Vagina (tissue), 2 donors: ENCODE measurements around the gene XPO4. TPM values are rescaled to one million over a fixed set of nuclear protein-coding genes. Genes with fewer than 3 reads are reported as not detected.
"Not testable (repeated sequence)": the region's sequence is repeated elsewhere in the genome, so short reads cannot be mapped to it uniquely, and the experiment has no call there.

Experiments used
- DNase-seq, 2 donors: peaks; one replicate each; pipeline ENCODE4 v3.0.0-alpha.2; 2017; ENCODE audit errors: extremely low spot score in 2 of 2
- H3K27ac ChIP-seq: fragments of 200-600 bp; sonication (generic); one replicate; pipeline ENCODE4 v1.5.1; 2019
- H3K27me3 ChIP-seq: fragments of 200-600 bp; sonication (generic); one replicate; pipeline ENCODE4 v1.5.1; 2019
- H3K36me3 ChIP-seq, 2 donors: fragments of 200-600 bp; sonication (generic); one replicate each; pipeline ENCODE4 v1.5.1; 2017 to 2019
- H3K4me1 ChIP-seq: fragments of 200-600 bp; sonication (generic); one replicate; pipeline ENCODE4 v1.5.1; 2019
- H3K4me3 ChIP-seq, 2 donors: fragments of 200-600 bp; sonication (generic); 1 replicate in 1 of 2; 2 replicates in 1 of 2; pipeline ENCODE4 v1.5.1; 2016 to 2019
- H3K9me3 ChIP-seq: fragments of 200-600 bp; sonication (generic); one replicate; pipeline ENCODE4 v1.5.1; 2019
- POLR2A ChIP-seq, 2 donors: fragments of 450-650 bp; IDR thresholded peaks; one replicate each; pipeline ENCODE4 v1.6.1; 2017; ENCODE audit warnings: antibody characterized with exemption in 2 of 2, mild to moderate bottlenecking in 2 of 2, moderate library complexity in 2 of 2
- POLR2AphosphoS5 ChIP-seq, 2 donors: sonication (generic); formaldehyde crosslinking; IDR thresholded peaks; one replicate each; pipeline ENCODE4 v1.9.0; 2017; ENCODE audit warnings: antibody characterized with exemption in 2 of 2, mild to moderate bottlenecking in 2 of 2, low read depth in 1 of 2; ENCODE audit not compliant: insufficient read depth in 1 of 2
- intact Hi-C: fragments of 100-400 bp; cut with DNase I; formaldehyde crosslinking; loops from one replicate; pipeline ENCODE4 v1.15.1; 2023
- total RNA-seq: library from RNA; depleted of rRNA; stranded (reverse); fragments of >200 nt; gene quantifications from one replicate; pipeline ENCODE4 v1.2.3, GENCODE V29; 2016
- TF ChIP-seq, protein P1 (sequence below), 3 experiments: fragments of 450-650 bp in 2 of 3; fragments of 200-600 bp in 1 of 3; sonication (generic) in 1 of 3; IDR thresholded peaks; one replicate each; pipeline ENCODE4 v1.5.1; 2017 to 2019; ENCODE audit warnings: antibody characterized with exemption in 3 of 3, mild to moderate bottlenecking in 2 of 3, moderate library complexity in 2 of 3

The XPO4 gene
- total RNA-seq, 1 donor from 2014 or later = 17.7 TPM

- H3K4me3 ChIP-seq = no peak overlapping the region
- no peaks in the 10 kb centered on the region for H3K36me3 ChIP-seq
- H3K4me1 ChIP-seq = peaks cover 25% of the 10 kb centered on the region
- TF ChIP-seq POLR2AphosphoS5 (IDR thresholded peaks at IDR 0.05; ENCODE audit: insufficient read depth in 1 of 2, low read depth in 1 of 2) (no peak), POLR2A (IDR thresholded peaks at IDR 0.05) (no peak)
- TF ChIP-seq, protein P1, sequence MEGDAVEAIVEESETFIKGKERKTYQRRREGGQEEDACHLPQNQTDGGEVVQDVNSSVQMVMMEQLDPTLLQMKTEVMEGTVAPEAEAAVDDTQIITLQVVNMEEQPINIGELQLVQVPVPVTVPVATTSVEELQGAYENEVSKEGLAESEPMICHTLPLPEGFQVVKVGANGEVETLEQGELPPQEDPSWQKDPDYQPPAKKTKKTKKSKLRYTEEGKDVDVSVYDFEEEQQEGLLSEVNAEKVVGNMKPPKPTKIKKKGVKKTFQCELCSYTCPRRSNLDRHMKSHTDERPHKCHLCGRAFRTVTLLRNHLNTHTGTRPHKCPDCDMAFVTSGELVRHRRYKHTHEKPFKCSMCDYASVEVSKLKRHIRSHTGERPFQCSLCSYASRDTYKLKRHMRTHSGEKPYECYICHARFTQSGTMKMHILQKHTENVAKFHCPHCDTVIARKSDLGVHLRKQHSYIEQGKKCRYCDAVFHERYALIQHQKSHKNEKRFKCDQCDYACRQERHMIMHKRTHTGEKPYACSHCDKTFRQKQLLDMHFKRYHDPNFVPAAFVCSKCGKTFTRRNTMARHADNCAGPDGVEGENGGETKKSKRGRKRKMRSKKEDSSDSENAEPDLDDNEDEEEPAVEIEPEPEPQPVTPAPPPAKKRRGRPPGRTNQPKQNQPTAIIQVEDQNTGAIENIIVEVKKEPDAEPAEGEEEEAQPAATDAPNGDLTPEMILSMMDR (IDR thresholded peaks at IDR 0.05) = no peak
- no peak for DNase-seq
- intact Hi-C loops = no loop called here
- no peaks in the 10 kb centered on the region for H3K9me3 ChIP-seq
- no peak overlapping the region for H3K27ac ChIP-seq
- no peaks in the 10 kb centered on the region for H3K27me3 ChIP-seq
These were observed 31.7 kb downstream of the XPO4 start for GRCh38 chr13:20870829-20871228.

GRCh38 chr13:20869540-20869939 lies 33.0 kb downstream of the XPO4 start:
- intact Hi-C loops = no loop called here
- peaks cover 25% of the 10 kb centered on the region for H3K4me1 ChIP-seq
- no peak for DNase-seq
- no peaks in the 10 kb centered on the region for H3K9me3 ChIP-seq
- no peaks in the 10 kb centered on the region for H3K36me3 ChIP-seq
- no peak overlapping the region for H3K4me3 ChIP-seq
- H3K27ac ChIP-seq = no peak overlapping the region
- H3K27me3 ChIP-seq = no peaks in the 10 kb centered on the region
- TF ChIP-seq, protein P1 (IDR thresholded peaks at IDR 0.05) = no peak
- TF ChIP-seq POLR2A (IDR thresholded peaks at IDR 0.05) = no peak
- no peak for TF ChIP-seq POLR2AphosphoS5 (IDR thresholded peaks at IDR 0.05; ENCODE audit: insufficient read depth in 1 of 2, low read depth in 1 of 2)

DNA sequence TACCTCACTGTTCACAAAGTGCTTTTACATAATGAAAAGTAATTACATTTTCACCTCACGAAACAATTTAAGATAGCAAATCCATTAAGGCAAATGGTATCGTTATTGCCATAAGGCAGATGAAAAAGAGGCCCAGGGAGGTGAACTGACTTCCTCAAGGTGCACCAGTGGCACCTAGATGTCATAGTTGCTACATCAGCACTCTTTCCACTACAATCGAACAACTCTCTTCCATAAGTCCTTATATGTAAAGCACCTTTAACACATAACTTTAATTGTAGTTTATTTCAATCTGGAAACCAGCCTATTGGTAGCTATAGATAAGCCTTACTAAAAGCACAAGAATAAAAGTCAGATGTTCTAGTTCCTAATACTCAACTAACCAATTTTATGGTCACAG lies 35.1 kb downstream of the XPO4 start:
- no peak overlapping the region for H3K4me3 ChIP-seq
- intact Hi-C loops = no loop called here
- no peaks in the 10 kb centered on the region for H3K36me3 ChIP-seq
- no peak overlapping the region for H3K27ac ChIP-seq
- TF ChIP-seq, protein P1 (IDR thresholded peaks at IDR 0.05) = no peak
- TF ChIP-seq POLR2A (IDR thresholded peaks at IDR 0.05) (no peak), POLR2AphosphoS5 (IDR thresholded peaks at IDR 0.05; ENCODE audit: insufficient read depth in 1 of 2, low read depth in 1 of 2) (no peak)
- no peaks in the 10 kb centered on the region for H3K9me3 ChIP-seq
- peaks cover 7% of the 10 kb centered on the region for H3K4me1 ChIP-seq
- DNase-seq = no peak
- no peaks in the 10 kb centered on the region for H3K27me3 ChIP-seq

DNA sequence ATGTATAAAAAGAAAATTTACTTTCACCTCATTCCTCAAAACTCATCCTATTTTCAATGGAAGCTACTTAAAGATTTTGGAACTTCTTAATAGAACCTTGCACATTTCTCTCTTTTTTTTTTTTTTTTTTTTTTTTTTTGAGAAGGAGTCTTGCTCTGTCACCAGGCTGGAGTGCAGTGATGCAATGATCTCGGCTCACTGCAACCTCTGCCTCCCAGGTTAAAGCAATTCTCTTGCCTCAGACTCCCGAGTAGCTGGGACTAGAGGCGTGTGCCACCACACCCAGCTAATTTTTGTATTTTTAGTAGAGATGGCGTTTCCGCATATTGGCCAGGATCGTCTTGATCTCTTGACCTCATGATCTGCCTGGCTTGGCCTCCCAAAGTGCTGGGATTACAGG lies 40.9 kb downstream of the XPO4 start:
- H3K27ac ChIP-seq, H3K4me1 ChIP-seq, H3K4me3 ChIP-seq, intact Hi-C loops, DNase-seq, H3K9me3 ChIP-seq, H3K27me3 ChIP-seq: not testable (repeated sequence)
- peaks cover 0 to 10% of the 10 kb centered on the region in 2 donors for H3K36me3 ChIP-seq

DNA sequence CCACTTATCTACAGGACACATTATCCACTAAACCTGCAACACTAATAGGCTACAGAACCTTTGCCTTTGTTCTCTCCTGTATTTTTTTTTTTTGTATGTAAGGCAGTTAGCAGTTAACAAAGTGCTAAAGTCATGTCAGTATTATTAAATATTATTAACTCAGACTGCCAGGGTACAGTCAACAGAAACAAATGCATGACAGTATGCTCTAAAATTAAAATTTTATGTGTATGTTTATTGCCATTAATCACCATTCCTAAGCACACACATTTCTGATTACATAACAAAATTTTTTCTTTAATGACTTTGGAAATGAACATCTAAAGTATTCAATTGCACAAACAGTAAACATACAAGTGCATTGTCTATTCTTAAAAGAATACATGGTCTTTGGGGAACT lies 41.7 kb downstream of the XPO4 start:
- H3K27ac ChIP-seq = no peak overlapping the region
- no peak for DNase-seq
- H3K4me1 ChIP-seq = no peaks in the 10 kb centered on the region
- H3K36me3 ChIP-seq = peaks cover 0 to 13% of the 10 kb centered on the region in 2 donors
- intact Hi-C loops = no loop called here
- H3K9me3 ChIP-seq = no peaks in the 10 kb centered on the region
- no peak overlapping the region for H3K4me3 ChIP-seq
- TF ChIP-seq, protein P1 (IDR thresholded peaks at IDR 0.05) = no peak
- TF ChIP-seq POLR2AphosphoS5 (IDR thresholded peaks at IDR 0.05; ENCODE audit: insufficient read depth in 1 of 2, low read depth in 1 of 2) (no peak), POLR2A (IDR thresholded peaks at IDR 0.05) (no peak)
- no peaks in the 10 kb centered on the region for H3K27me3 ChIP-seq

- Histone ChIP-seq H3K4me3 (no peak overlapping the region), H3K27ac (no peak overlapping the region), H3K9me3 (no peaks in the 10 kb centered on the region), H3K27me3 (no peaks in the 10 kb centered on the region), H3K36me3 (peaks cover 0 to 13% of the 10 kb centered on the region in 2 donors), H3K4me1 (no peaks in the 10 kb centered on the region)
- TF ChIP-seq POLR2AphosphoS5 (IDR thresholded peaks at IDR 0.05; ENCODE audit: insufficient read depth in 1 of 2, low read depth in 1 of 2) (no peak), POLR2A (IDR thresholded peaks at IDR 0.05) (no peak)
- TF ChIP-seq, protein P1 (IDR thresholded peaks at IDR 0.05) = no peak
- intact Hi-C loops = no loop called here
- DNase-seq = no peak
These were observed 45.9 kb downstream of the XPO4 start for GRCh38 chr13:20856650-20857049.
